Endodermal cell (in vitro differentiated cells): ENCODE measurements around the gene IGFBP5. TPM values are rescaled to one million over a fixed set of nuclear protein-coding genes. Genes with fewer than 3 reads are reported as not detected.

ENCODE experiments used
- DNase-seq: peaks from one replicate; pipeline ENCODE4 v3.0.0-alpha.2; 2017
- H3K27ac ChIP-seq: 2 replicates; pipeline ENCODE4 v1.5.1; 2013; ENCODE audit warnings: mild to moderate bottlenecking, low read depth, low read length, moderate library complexity
- H3K27me3 ChIP-seq: 2 replicates; pipeline ENCODE4 v1.6.1; 2013; ENCODE audit warnings: mild to moderate bottlenecking, low read length, moderate library complexity; ENCODE audit not compliant: insufficient read depth, control insufficient read depth, poor library complexity, severe bottlenecking
- H3K36me3 ChIP-seq: 2 replicates; pipeline ENCODE4 v1.7.0; 2013; ENCODE audit warnings: mild to moderate bottlenecking, low read length, moderate library complexity; ENCODE audit not compliant: control insufficient read depth, insufficient read depth
- H3K4me1 ChIP-seq: one replicate; pipeline ENCODE4 v1.7.0; 2013; ENCODE audit warnings: low read length; ENCODE audit not compliant: control insufficient read depth, insufficient read depth
- H3K4me3 ChIP-seq: 2 replicates; pipeline ENCODE4 v1.5.1; 2013; ENCODE audit warnings: mild to moderate bottlenecking, low read length, moderate library complexity
- H3K9ac ChIP-seq: 2 replicates; pipeline ENCODE4 v1.6.1; 2013; ENCODE audit warnings: mild to moderate bottlenecking, low read length, moderate library complexity; ENCODE audit not compliant: poor library complexity, severe bottlenecking; ENCODE audit errors: extremely low read depth
- H3K9me3 ChIP-seq: 2 replicates; pipeline ENCODE4 v1.6.1; 2013; ENCODE audit warnings: mild to moderate bottlenecking, low read length, moderate library complexity; ENCODE audit not compliant: control insufficient read depth
- H3K27ac Mint-ChIP-seq: 2 replicates; pipeline ENCODE4 v1.8.0; 2020; ENCODE audit warnings: mixed read lengths
- H3K27me3 Mint-ChIP-seq: 2 replicates; pipeline ENCODE4 v1.8.0; 2021; ENCODE audit warnings: mild to moderate bottlenecking, mixed read lengths; ENCODE audit not compliant: insufficient read depth
- H3K36me3 Mint-ChIP-seq: 2 replicates; pipeline ENCODE4 v1.8.0; 2020; ENCODE audit warnings: low read depth, mixed read lengths
- H3K4me1 Mint-ChIP-seq: 2 replicates; pipeline ENCODE4 v1.8.0; 2020; ENCODE audit warnings: mixed read lengths
- H3K4me3 Mint-ChIP-seq: 2 replicates; pipeline ENCODE4 v1.8.0; 2020; ENCODE audit warnings: mild to moderate bottlenecking, moderate library complexity, mixed read lengths
- H3K9me3 Mint-ChIP-seq: 2 replicates; pipeline ENCODE4 v1.8.0; 2020; ENCODE audit warnings: mild to moderate bottlenecking, mixed read lengths
- WGBS, 2 experiments: methylation state at CpG; one replicate each; pipeline versions ENCODE4 v1.1.5 to v1.1.7; 2013; ENCODE audit warnings: missing lambda C conversion rate in 2 of 2, mixed read lengths in 1 of 2; ENCODE audit not compliant: insufficient coverage in 1 of 2, insufficient read length in 1 of 2; 5-methylcytosine and 5-hydroxymethylcytosine counted together
- total RNA-seq, 2 donors: library from RNA; stranded (reverse); fragmentation: NEBNext Ultra II Directional in 1 of 2; extraction: Animal tissue kit (Norgen Biotek cat#: 25700) in 1 of 2; gene quantifications; 2 replicates in 1 of 2; 3 replicates in 1 of 2; pipeline ENCODE4 v1.2.1, GENCODE V29; 2021
- TF ChIP-seq, protein P1 (sequence below): fragments of 200-600 bp; sonication (generic); conservative IDR thresholded peaks from 2 replicates; pipeline ENCODE4 v1.5.0; 2021; ENCODE audit warnings: antibody characterized with exemption, mild to moderate bottlenecking

The IGFBP5 gene
- total RNA-seq, 2 donors from 2014 or later, result 3.6 to 8.9 TPM

DNA sequence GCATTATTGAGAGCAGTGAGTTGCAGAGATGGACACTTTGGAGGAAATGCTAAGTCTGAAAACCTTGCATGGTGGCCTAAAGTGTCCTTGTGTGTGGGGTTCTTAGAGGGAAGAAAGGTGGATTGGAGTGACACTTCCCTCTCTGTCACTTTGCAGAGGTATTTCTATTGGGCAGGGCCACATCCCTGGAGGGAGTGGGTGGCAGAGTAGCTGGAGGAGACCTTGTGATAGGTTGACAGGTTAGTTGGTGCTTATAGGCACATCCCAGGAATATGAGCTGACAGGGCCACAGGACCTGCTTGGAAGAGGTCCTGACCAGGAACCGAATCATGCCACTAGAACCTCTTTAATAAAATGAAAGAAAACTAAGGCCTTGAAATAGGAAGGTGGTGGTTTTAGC is 972 bp upstream of the IGFBP5 start:
- H3K9me3 ChIP-seq, result no peaks in the 10 kb centered on the region
- Mint-ChIP-seq H3K27ac (no peak overlapping the region), H3K4me1 (peaks cover 27% of the 10 kb centered on the region), H3K27me3 (peaks cover 58% of the 10 kb centered on the region), H3K4me3 (no peak overlapping the region), H3K36me3 (no peaks in the 10 kb centered on the region), H3K9me3 (no peaks in the 10 kb centered on the region)
- no peak overlapping the region for H3K9ac ChIP-seq
- TF ChIP-seq, protein P1, sequence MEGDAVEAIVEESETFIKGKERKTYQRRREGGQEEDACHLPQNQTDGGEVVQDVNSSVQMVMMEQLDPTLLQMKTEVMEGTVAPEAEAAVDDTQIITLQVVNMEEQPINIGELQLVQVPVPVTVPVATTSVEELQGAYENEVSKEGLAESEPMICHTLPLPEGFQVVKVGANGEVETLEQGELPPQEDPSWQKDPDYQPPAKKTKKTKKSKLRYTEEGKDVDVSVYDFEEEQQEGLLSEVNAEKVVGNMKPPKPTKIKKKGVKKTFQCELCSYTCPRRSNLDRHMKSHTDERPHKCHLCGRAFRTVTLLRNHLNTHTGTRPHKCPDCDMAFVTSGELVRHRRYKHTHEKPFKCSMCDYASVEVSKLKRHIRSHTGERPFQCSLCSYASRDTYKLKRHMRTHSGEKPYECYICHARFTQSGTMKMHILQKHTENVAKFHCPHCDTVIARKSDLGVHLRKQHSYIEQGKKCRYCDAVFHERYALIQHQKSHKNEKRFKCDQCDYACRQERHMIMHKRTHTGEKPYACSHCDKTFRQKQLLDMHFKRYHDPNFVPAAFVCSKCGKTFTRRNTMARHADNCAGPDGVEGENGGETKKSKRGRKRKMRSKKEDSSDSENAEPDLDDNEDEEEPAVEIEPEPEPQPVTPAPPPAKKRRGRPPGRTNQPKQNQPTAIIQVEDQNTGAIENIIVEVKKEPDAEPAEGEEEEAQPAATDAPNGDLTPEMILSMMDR, result no peak
- peak overlapping the region; percentile 76 for H3K4me3 ChIP-seq
- WGBS, 2 experiments, result 100% methylated on average over 1 of the region's 1 CpG; no CpG with 5 or more reads in 1 of the 2 experiments
- H3K4me1 ChIP-seq, result no peaks in the 10 kb centered on the region
- no peak overlapping the region for H3K27ac ChIP-seq
- peaks cover 33% of the 10 kb centered on the region for H3K27me3 ChIP-seq
- no peak for DNase-seq
- no peaks in the 10 kb centered on the region for H3K36me3 ChIP-seq

DNA sequence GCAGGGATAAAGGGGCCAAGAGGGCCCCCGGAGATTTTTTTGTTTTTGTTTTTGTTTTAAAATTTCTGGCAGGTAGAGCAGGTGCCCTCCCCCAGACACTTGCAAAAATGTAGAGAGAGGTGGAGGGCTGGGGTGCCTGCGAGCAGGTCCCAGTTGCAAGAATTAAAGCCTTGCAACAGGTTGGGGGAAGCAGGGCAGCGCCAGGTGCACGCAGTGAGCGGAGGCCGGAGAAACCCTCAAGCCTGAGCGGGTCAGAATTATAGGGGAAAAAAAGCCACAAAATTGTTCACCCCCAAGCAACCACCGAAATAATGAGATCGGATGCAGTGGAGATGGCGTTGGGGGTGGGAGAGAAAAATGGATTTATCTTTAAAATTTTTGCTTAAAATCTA is 527 bp downstream of the IGFBP5 start:
- H3K9me3 ChIP-seq, result no peaks in the 10 kb centered on the region
- peaks cover 26% of the 10 kb centered on the region for H3K27me3 ChIP-seq
- TF ChIP-seq, protein P1, result no peak
- peaks cover 33% of the 10 kb centered on the region for H3K4me1 Mint-ChIP-seq
- peaks cover 70% of the 10 kb centered on the region for H3K27me3 Mint-ChIP-seq
- H3K4me3 Mint-ChIP-seq, result peak overlapping the region; percentile 58
- H3K9ac ChIP-seq, result peak overlapping the region; percentile 68
- 0 to 5% methylated on average over 4 to 10 of the region's 10 CpGs for WGBS, 2 experiments
- peaks cover 3% of the 10 kb centered on the region for H3K36me3 ChIP-seq
- DNase-seq, result no peak
- H3K27ac Mint-ChIP-seq, result no peak overlapping the region
- H3K4me1 ChIP-seq, result no peaks in the 10 kb centered on the region
- H3K36me3 Mint-ChIP-seq, result no peaks in the 10 kb centered on the region
- peak overlapping the region; percentile 76 for H3K4me3 ChIP-seq
- H3K9me3 Mint-ChIP-seq, result no peaks in the 10 kb centered on the region
- H3K27ac ChIP-seq, result peak overlapping the region; percentile 4

DNA sequence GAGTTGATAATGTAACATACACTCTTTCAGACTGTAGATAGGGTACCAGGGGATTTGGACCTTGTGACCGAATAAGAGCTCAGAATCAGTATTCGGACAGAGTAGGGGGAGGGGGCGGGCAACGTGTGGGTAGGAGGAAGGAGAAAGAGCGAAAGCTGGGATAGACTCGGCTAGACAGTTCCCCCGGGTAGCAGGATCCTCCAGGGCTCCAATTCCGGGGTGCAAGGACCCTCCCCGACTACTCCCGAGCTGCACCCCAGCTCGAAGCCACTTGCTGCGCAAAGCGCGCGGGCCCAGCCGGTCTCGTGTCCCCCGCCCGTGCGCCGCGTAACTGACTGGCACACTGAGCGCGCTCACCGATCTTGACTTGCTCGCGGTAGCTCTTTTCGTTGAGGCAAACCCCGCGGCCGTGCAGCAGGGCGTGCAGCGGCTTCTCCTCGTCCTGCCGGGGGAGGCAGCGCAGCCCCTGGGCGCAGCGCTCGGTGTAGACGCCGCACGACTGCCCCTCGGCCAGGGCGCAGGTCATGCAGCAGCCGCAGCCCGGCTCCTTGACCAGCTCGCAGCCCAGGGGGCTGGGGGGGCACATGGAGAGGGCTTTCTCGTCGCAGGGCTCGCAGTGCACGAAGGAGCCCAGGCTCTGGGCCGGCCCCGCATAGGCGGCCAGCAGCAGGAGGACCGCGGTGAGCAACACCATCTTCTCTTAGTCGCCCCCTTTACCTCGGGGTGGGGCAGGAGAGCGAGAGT is 1.1 kb downstream of the IGFBP5 start:
- peak; percentile 91 for DNase-seq
- no peaks in the 10 kb centered on the region for H3K36me3 Mint-ChIP-seq
- Histone ChIP-seq H3K4me1 (peaks cover 4% of the 10 kb centered on the region), H3K27ac (peak overlapping the region; percentile 4), H3K4me3 (peak overlapping the region; percentile 76), H3K9ac (peak overlapping the region; percentile 68), H3K27me3 (peaks cover 25% of the 10 kb centered on the region), H3K9me3 (no peaks in the 10 kb centered on the region), H3K36me3 (peaks cover 7% of the 10 kb centered on the region)
- peaks cover 33% of the 10 kb centered on the region for H3K4me1 Mint-ChIP-seq
- no peak overlapping the region for H3K27ac Mint-ChIP-seq
- TF ChIP-seq, protein P1, result peak; percentile 36
- no peaks in the 10 kb centered on the region for H3K9me3 Mint-ChIP-seq
- peak overlapping the region; percentile 58 for H3K4me3 Mint-ChIP-seq
- H3K27me3 Mint-ChIP-seq, result peaks cover 76% of the 10 kb centered on the region
- 0 to 1% methylated on average over 25 to 59 of the region's 59 CpGs for WGBS, 2 experiments
